ENCODE results near the gene SIAH2.

The SIAH2 gene

GRCh38 chr3:150778793-150779401 is 15.9 kb upstream of the SIAH2 start:
- DNase-seq (ENCODE audit: low read depth): no peak
- H3K4me3 ChIP-seq (ENCODE audit: low read depth, low read length): no peak overlapping the region
- TF ChIP-seq CTCF (IDR thresholded peaks at IDR 0.05; ENCODE audit: low read depth, low read length, missing control alignments): no peak
- in situ Hi-C loops (cut with HindIII; ENCODE audit: low sequenced_read_pairs): no loop called here

- TF ChIP-seq CTCF (IDR thresholded peaks at IDR 0.05; ENCODE audit: low read depth, low read length, missing control alignments): no peak
- no peak overlapping the region for H3K4me3 ChIP-seq (ENCODE audit: low read depth, low read length)
- no peak for DNase-seq (ENCODE audit: low read depth)
- in situ Hi-C loops (cut with HindIII; ENCODE audit: low sequenced_read_pairs): no loop called here
Observed at GRCh38 chr3:150775001-150775599, 12.1 kb upstream of the SIAH2 start.

GRCh38 chr3:150773616-150774192 is 10.7 kb upstream of the SIAH2 start:
- DNase-seq (ENCODE audit: low read depth): no peak
- in situ Hi-C loops (cut with HindIII; ENCODE audit: low sequenced_read_pairs): no loop called here
- no peak overlapping the region for H3K4me3 ChIP-seq (ENCODE audit: low read depth, low read length)
- no peak for TF ChIP-seq CTCF (IDR thresholded peaks at IDR 0.05; ENCODE audit: low read depth, low read length, missing control alignments)

GRCh38 chr3:150771600-150771999 is 8.6 kb upstream of the SIAH2 start:
- no peak for DNase-seq (ENCODE audit: low read depth)
- in situ Hi-C loops (cut with HindIII; ENCODE audit: low sequenced_read_pairs): no loop called here
- no peak for TF ChIP-seq CTCF (IDR thresholded peaks at IDR 0.05; ENCODE audit: low read depth, low read length, missing control alignments)
- no peak overlapping the region for H3K4me3 ChIP-seq (ENCODE audit: low read depth, low read length)

- no peak for DNase-seq (ENCODE audit: low read depth)
- no peak for TF ChIP-seq CTCF (IDR thresholded peaks at IDR 0.05; ENCODE audit: low read depth, low read length, missing control alignments)
- H3K4me3 ChIP-seq (ENCODE audit: low read depth, low read length): no peak overlapping the region
- in situ Hi-C loops (cut with HindIII; ENCODE audit: low sequenced_read_pairs): no loop called here
Observed at GRCh38 chr3:150770681-150771080, 7.7 kb upstream of the SIAH2 start.

- no peak for TF ChIP-seq CTCF (IDR thresholded peaks at IDR 0.05; ENCODE audit: low read depth, low read length, missing control alignments)
- DNase-seq (ENCODE audit: low read depth): no peak
- in situ Hi-C loops (cut with HindIII; ENCODE audit: low sequenced_read_pairs): no loop called here
- H3K4me3 ChIP-seq (ENCODE audit: low read depth, low read length): no peak overlapping the region
Observed at GRCh38 chr3:150766742-150767141, 3.8 kb upstream of the SIAH2 start.
